Activated naive CD4-positive, alpha-beta T cell treated with anti-CD3 and anti-CD28 coated beads for 36 hours (primary cell): ENCODE results near the gene SLC7A6. TPM values are rescaled to one million over a fixed set of nuclear protein-coding genes. Genes with fewer than 3 reads are reported as not detected.
A peak's percentile ranks its signal among the peaks of the same experiment; 100 is the strongest.

ENCODE experiments used
- CTCF ChIA-PET: fragments of 350-600 bp; sonication (Branson Sonifier 250); formaldehyde crosslinking; loops from one replicate; lab custom pipeline; 2021; ENCODE audit warnings: antibody characterized with exemption; lab: Charles Lee
- DNase-seq: peaks from one replicate; pipeline ENCODE4 v3.0.0-alpha.2; 2020
- H3K27ac Mint-ChIP-seq: one replicate; pipeline ENCODE4 v1.8.0; 2021; ENCODE audit warnings: mild to moderate bottlenecking, mixed read lengths
- H3K27me3 Mint-ChIP-seq: one replicate; pipeline ENCODE4 v1.8.0; 2021; ENCODE audit warnings: low read depth, mixed read lengths
- H3K36me3 Mint-ChIP-seq: one replicate; pipeline ENCODE4 v1.8.0; 2021; ENCODE audit warnings: low read depth, mixed read lengths
- H3K4me1 Mint-ChIP-seq: one replicate; pipeline ENCODE4 v1.8.0; 2021; ENCODE audit warnings: low read depth, mixed read lengths
- H3K4me3 Mint-ChIP-seq: one replicate; pipeline ENCODE4 v1.8.0; 2021; ENCODE audit warnings: mild to moderate bottlenecking, moderate library complexity, mixed read lengths
- H3K9me3 Mint-ChIP-seq: one replicate; pipeline ENCODE4 v1.8.0; 2021; ENCODE audit warnings: mixed read lengths
- intact Hi-C: fragments of 100-400 bp; cut with micrococcal nuclease; formaldehyde crosslinking; loops from one replicate; pipeline ENCODE4 v1.15.1; 2023
- total RNA-seq, 2 experiments: library from RNA; stranded (reverse); gene quantifications; one replicate each; pipeline ENCODE4 v1.2.3, GENCODE V29; 2021

The SLC7A6 gene
- total RNA-seq, 2 experiments from 2014 or later, result 79.4 to 83.4 TPM

- Mint-ChIP-seq H3K27ac (peak overlapping the region; percentile 65), H3K4me1 (peaks cover 23% of the 10 kb centered on the region), H3K4me3 (no peak overlapping the region), H3K9me3 (no peaks in the 10 kb centered on the region), H3K36me3 (peaks cover 61% of the 10 kb centered on the region), H3K27me3 (no peaks in the 10 kb centered on the region)
- intact Hi-C loops, result no loop called here
- no peak for DNase-seq
- CTCF ChIA-PET, result interaction anchor here (1.0 to 8.3 kb wide), 4 partner anchors 9 to 36 kb away, joined by 4 to 74 read pairs (median 6); partner anchors contain the start of genes PRMT7, SLC7A6 and SLC7A6OS
These were observed 34.0 kb downstream of the SLC7A6 start for GRCh38 chr16:68298312-68298711.

DNA sequence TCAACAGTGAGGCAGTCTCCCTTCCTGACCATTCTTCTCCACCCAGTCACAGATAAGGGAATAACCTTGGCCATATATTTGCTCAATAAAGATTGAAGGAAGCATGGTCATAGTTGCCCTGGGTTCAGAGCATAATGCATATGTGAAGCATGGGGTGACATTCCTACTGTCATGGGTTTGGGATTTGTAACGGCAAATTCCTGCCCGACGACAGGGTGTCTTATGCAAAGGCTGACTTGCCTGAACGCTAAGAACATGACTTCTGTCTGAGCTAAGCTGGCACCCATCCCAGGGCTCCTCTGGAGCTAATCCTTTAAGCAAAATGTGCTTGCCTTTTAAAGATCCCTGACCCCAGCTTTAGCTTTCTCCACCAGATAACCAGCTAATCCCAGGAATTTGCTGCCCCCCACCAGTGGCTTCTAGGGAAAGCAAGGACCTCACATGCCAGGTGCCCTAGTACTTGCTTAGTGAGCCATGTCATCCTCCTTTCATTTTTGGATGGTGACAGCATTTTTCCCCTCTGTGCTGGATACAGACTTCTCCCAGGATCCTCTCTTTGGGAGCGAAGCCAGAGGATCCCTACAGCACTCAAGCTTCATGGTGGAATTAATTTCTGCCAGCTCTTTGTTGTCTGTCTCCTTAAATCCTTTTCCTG lies 34.7 kb downstream of the SLC7A6 start:
- DNase-seq, result no peak
- no peak overlapping the region for H3K4me3 Mint-ChIP-seq
- no peaks in the 10 kb centered on the region for H3K9me3 Mint-ChIP-seq
- intact Hi-C loops, result no loop called here
- peaks cover 21% of the 10 kb centered on the region for H3K4me1 Mint-ChIP-seq
- H3K36me3 Mint-ChIP-seq, result peaks cover 64% of the 10 kb centered on the region
- CTCF ChIA-PET, result interaction anchor here (0.8 to 8.3 kb wide), 6 partner anchors 10 to 69 kb away, joined by 3 to 74 read pairs (median 4); partner anchors contain the start of genes PRMT7, SLC7A6 and SLC7A6OS
- no peaks in the 10 kb centered on the region for H3K27me3 Mint-ChIP-seq
- peak overlapping the region; percentile 65 for H3K27ac Mint-ChIP-seq

DNA sequence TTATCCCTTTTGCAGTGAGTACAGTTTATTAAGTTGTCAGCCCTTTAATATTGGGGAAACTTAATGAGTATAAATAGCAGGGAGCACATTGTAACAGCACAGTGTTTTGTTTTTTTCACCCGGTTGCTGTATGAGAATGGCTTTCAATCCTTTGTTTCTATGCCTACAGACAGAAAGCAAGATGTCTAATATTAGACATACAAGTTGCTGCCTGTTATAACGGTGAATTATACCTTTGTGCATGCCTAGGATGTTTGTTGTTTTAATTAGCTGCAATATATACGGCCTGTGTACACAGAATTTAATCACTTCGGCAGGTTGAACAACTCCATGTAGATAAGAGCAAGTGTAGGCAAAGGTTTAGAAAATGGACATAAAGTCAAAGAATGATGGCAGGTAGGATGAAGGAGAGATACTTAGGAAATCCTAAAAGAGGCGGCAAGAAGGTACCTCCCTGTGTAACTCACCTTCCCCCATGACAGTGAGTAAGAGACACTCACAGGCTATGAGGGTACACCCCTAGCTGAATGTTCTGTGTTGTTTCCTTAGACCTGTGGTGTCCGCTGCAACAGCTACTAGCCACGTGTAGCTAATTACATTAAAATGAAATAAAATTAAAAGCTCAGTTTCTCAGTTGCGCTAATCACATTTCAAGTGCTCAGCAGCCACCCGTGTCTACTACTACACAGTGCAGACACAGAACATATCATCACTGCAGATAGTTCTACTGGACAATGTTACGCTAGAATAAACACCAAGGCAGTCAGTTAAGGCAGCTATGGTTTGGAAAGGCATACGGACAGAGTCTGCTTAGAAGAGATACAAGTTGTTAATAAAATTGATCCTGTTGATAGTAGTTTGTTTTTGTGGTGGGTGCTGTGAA lies 35.5 kb downstream of the SLC7A6 start:
- peak overlapping the region; percentile 32 for H3K27ac Mint-ChIP-seq
- intact Hi-C loops, result no loop called here
- H3K9me3 Mint-ChIP-seq, result no peaks in the 10 kb centered on the region
- no peaks in the 10 kb centered on the region for H3K27me3 Mint-ChIP-seq
- CTCF ChIA-PET, result interaction anchor here (0.8 to 8.3 kb wide), 9 partner anchors 10 to 70 kb away, joined by 3 to 74 read pairs (median 5); partner anchors contain the start of genes PRMT7, SLC7A6 and SLC7A6OS
- H3K4me3 Mint-ChIP-seq, result no peak overlapping the region
- no peak for DNase-seq
- H3K36me3 Mint-ChIP-seq, result peaks cover 60% of the 10 kb centered on the region
- peaks cover 18% of the 10 kb centered on the region for H3K4me1 Mint-ChIP-seq

DNA sequence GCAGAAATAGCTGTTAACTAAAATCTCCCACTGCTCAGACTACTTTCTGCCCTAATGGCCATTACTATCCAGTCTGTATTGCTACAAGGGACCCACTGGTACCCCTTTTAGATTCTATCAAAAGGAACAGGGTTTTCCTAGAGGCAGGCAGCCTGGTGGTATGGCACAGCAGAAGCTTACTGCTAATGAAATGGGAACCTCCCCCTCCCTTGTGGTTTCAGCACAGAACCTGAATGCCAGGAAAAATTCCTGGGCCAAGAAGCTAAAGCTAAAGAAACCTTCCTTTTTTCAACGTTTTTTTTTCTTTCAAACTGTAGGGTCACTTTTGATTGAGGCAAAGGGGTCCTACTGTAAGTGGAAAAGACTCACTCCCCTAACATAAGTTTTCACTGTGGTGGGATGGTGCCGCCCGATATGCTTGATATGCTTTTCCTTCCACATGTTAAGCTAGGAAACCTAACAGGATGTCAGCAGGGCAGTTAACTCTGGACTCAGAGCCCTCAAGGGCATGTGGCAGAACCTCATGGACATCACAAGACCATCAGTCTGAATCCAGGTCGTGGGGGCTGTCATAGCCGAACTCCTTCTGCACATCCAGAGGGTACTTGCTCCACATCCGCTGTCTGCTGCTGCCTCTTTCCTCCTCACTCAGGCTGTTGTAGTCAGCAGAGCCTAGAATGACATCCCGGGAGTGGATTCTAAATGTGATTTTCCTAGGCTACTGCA lies 36.6 kb downstream of the SLC7A6 start:
- peaks cover 22% of the 10 kb centered on the region for H3K4me1 Mint-ChIP-seq
- DNase-seq, result no peak
- H3K27ac Mint-ChIP-seq, result peak overlapping the region; percentile 32
- CTCF ChIA-PET, result interaction anchor here (1.0 to 8.3 kb wide), 4 partner anchors 10 to 39 kb away, joined by 3 to 74 read pairs (median 5); partner anchors contain the start of genes PRMT7, SLC7A6 and SLC7A6OS
- no peaks in the 10 kb centered on the region for H3K27me3 Mint-ChIP-seq
- intact Hi-C loops, result no loop called here
- H3K36me3 Mint-ChIP-seq, result peaks cover 60% of the 10 kb centered on the region
- H3K9me3 Mint-ChIP-seq, result no peaks in the 10 kb centered on the region
- H3K4me3 Mint-ChIP-seq, result no peak overlapping the region

- Mint-ChIP-seq H3K9me3 (no peaks in the 10 kb centered on the region), H3K4me1 (peaks cover 29% of the 10 kb centered on the region), H3K27me3 (no peaks in the 10 kb centered on the region), H3K4me3 (no peak overlapping the region), H3K27ac (peak overlapping the region; percentile 65), H3K36me3 (peaks cover 35% of the 10 kb centered on the region)
- intact Hi-C loops, result no loop called here
- no peak for DNase-seq
- CTCF ChIA-PET, result no interaction called here
These were observed 42.3 kb downstream of the SLC7A6 start for GRCh38 chr16:68306633-68307032.

- H3K27ac Mint-ChIP-seq, result peak overlapping the region; percentile 89
- H3K9me3 Mint-ChIP-seq, result no peaks in the 10 kb centered on the region
- CTCF ChIA-PET, result interaction anchor here (2.2 kb wide), 1 partner anchor 9 kb away, joined by 5 read pairs; no protein-coding TSS in a partner anchor
- peak; percentile 37 for DNase-seq
- peaks cover 45% of the 10 kb centered on the region for H3K4me1 Mint-ChIP-seq
- intact Hi-C loops, result loop anchor here (1.0 kb wide), 7 partner anchors 19 to 463 kb away; partner anchors contain the start of genes NUTF2 and PLA2G15
- peaks cover 25% of the 10 kb centered on the region for H3K36me3 Mint-ChIP-seq
- H3K27me3 Mint-ChIP-seq, result no peaks in the 10 kb centered on the region
- H3K4me3 Mint-ChIP-seq, result peak overlapping the region; percentile 94
These were observed 45.5 kb downstream of the SLC7A6 start for GRCh38 chr16:68309799-68310198.

- intact Hi-C loops, result loop anchor here (1.0 kb wide), 7 partner anchors 18 to 464 kb away; partner anchors contain the start of genes NUTF2 and PLA2G15
- Mint-ChIP-seq H3K27me3 (no peaks in the 10 kb centered on the region), H3K4me1 (peaks cover 46% of the 10 kb centered on the region), H3K9me3 (no peaks in the 10 kb centered on the region), H3K27ac (peak overlapping the region; percentile 89), H3K36me3 (peaks cover 26% of the 10 kb centered on the region), H3K4me3 (peak overlapping the region; percentile 94)
- DNase-seq, result no peak
- CTCF ChIA-PET, result interaction anchor here (0.9 to 2.6 kb wide), 8 partner anchors 10 to 48 kb away, joined by 3 to 54 read pairs (median 5); partner anchors contain the start of gene SLC7A6
These were observed 46.1 kb downstream of the SLC7A6 start for GRCh38 chr16:68310437-68310773.

- peaks cover 25% of the 10 kb centered on the region for H3K36me3 Mint-ChIP-seq
- CTCF ChIA-PET, result interaction anchor here (0.7 to 2.6 kb wide), 11 partner anchors 10 to 49 kb away, joined by 3 to 54 read pairs (median 4); partner anchors contain the start of gene SLC7A6
- DNase-seq, result peak; percentile 96
- H3K4me1 Mint-ChIP-seq, result peaks cover 46% of the 10 kb centered on the region
- peak within 1 kb of the TSS; percentile 89 for H3K27ac Mint-ChIP-seq
- no peaks in the 10 kb centered on the region for H3K9me3 Mint-ChIP-seq
- H3K27me3 Mint-ChIP-seq, result no peaks in the 10 kb centered on the region
- H3K4me3 Mint-ChIP-seq, result peak within 1 kb of the TSS; percentile 94
- intact Hi-C loops, result loop anchor here (1.0 kb wide), 7 partner anchors 17 to 465 kb away; partner anchors contain the start of genes NUTF2 and PLA2G15
These were observed 46.6 kb downstream of the SLC7A6 start, which contains the start of the genes PRMT7 and SLC7A6OS for GRCh38 chr16:68310774-68311511. Gene PRMT7, plus strand, starts transcription at chr16:68311019. Its CDS starts 4,961 bp downstream, at chr16:68315980. Gene SLC7A6OS, minus strand, starts transcription at chr16:68310946. Its CDS starts 20 bp downstream, at chr16:68310926.

DNA sequence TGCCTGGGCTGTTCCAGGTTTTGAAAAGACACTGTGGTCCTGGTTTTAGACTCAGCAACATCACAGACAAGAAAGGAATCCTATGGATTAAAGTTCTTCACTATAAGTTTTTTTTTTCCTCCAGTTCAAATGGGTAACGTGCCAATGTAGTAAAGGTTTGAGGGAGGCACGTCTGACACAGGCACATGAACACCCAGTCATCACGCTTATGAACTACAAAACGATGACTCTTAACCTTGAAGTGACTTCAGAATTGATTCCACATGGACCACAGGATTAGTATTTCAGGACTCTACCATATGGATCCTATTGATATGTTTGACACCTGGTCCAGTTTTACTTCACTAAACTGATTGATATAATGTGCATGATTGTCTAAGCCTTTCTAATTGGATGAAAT lies 48.8 kb downstream of the SLC7A6 start:
- Mint-ChIP-seq H3K27ac (no peak overlapping the region), H3K4me3 (no peak overlapping the region), H3K4me1 (peaks cover 37% of the 10 kb centered on the region), H3K27me3 (no peaks in the 10 kb centered on the region), H3K9me3 (no peaks in the 10 kb centered on the region), H3K36me3 (peaks cover 26% of the 10 kb centered on the region)
- intact Hi-C loops, result no loop called here
- CTCF ChIA-PET, result no interaction called here
- DNase-seq, result no peak

DNA sequence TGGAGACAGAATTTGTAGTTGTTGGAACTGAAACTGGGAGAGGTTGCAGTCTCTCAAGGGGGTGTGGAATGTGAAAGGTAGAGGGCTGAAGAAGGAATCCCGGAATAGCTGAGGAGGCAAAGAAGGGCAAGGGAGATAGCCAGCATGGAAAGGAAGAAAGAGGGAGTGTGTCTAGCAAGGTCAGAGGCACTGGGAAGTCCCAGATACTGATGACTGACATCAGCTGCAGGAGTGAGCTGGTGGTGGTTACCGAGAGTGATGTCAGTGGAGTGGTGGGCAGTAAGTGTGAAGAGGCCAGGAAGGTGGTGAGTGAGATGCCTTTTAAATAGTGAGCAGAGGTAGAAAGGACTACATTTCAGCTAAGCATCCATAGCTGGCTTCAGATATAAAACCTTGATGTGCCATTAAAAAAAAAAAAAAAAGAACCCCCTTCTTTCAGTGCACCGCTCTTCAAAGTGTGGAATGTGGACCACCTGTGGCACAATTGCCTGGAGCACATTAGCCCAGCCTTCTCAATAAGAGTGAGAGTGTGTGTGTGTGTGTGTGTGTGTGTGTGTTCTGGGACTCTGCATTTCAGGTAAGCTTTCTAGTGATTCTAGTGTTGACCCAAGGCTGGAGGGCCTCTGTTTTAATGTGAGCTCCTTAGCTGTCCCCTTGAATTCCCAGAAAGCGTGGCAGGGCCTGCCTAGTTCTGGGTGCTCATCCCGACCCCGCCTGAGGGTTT lies 55.0 kb downstream of the SLC7A6 start:
- intact Hi-C loops, result no loop called here
- CTCF ChIA-PET, result interaction anchor here (1.9 to 21.8 kb wide), 2 partner anchors 9 to 58 kb away, joined by 12 to 459 read pairs; partner anchors contain the start of gene SLC7A6
- Mint-ChIP-seq H3K9me3 (no peaks in the 10 kb centered on the region), H3K27me3 (no peaks in the 10 kb centered on the region), H3K27ac (peak overlapping the region; percentile 84), H3K4me1 (peaks cover 25% of the 10 kb centered on the region), H3K4me3 (peak overlapping the region; percentile 17), H3K36me3 (peaks cover 33% of the 10 kb centered on the region)
- DNase-seq, result peak; percentile 83
